ENCODE results near the gene RNF167. TPM values are rescaled to one million over a fixed set of nuclear protein-coding genes. Genes with fewer than 3 reads are reported as not detected.

The RNF167 gene
- total RNA-seq, 1 donor from 2014 or later = 108 TPM

DNA sequence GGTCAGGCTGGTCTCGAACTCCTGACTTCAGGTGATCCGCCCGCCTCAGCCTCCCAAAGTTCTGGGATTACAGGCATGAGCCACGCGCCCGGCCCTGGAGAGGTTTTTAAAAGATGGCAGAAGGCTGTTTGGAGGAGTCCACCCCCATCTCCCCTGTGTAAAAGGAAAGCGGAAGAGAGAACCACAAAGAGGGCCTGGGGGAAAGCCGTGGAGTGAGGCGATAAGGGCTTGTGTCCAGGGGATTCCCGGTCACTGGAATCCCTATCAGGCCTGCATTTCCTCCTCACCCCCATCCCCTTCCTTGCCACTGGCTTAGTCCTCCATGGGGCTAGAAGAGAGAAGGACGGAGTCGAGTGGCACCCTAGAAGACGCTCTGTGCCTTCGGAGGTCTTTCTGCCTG is 8.1 kb upstream of the RNF167 start, which contains the start of gene GP1BA:
Gene GP1BA (plus strand): TSS at position 315 of the 400 bp plus-strand sequence. CDS start 328 bp downstream, outside the sequence.
- H3K4me3 Mint-ChIP-seq = peak within 1 kb of the TSS; percentile 24
- CTCF ChIA-PET = no interaction called here
- DNase-seq = no peak
- TF ChIP-seq CTCF (IDR thresholded peaks at IDR 0.05) = no peak
- H3K27ac Mint-ChIP-seq = no peak within 1 kb of the TSS
- H3K27me3 Mint-ChIP-seq = peaks cover 15% of the 10 kb centered on the region
- intact Hi-C loops (cut with micrococcal nuclease) = loop anchor here (5.0 kb wide), 1 partner anchor 35 kb away; the partner anchor contains the start of gene SPAG7
- H3K4me1 Mint-ChIP-seq = peaks cover 33% of the 10 kb centered on the region
- H3K9me3 Mint-ChIP-seq = no peaks in the 10 kb centered on the region
- peak; percentile 49 for ATAC-seq (ENCODE audit: low read depth)
- H3K36me3 Mint-ChIP-seq (ENCODE audit: low read depth) = peaks cover 7% of the 10 kb centered on the region
- POLR2A ChIA-PET = interaction anchor here (0.6 to 1.7 kb wide), 7 partner anchors 12 to 104 kb away, joined by 3 to 9 read pairs (median 7); partner anchors contain the start of genes PFN1 and SPAG7

DNA sequence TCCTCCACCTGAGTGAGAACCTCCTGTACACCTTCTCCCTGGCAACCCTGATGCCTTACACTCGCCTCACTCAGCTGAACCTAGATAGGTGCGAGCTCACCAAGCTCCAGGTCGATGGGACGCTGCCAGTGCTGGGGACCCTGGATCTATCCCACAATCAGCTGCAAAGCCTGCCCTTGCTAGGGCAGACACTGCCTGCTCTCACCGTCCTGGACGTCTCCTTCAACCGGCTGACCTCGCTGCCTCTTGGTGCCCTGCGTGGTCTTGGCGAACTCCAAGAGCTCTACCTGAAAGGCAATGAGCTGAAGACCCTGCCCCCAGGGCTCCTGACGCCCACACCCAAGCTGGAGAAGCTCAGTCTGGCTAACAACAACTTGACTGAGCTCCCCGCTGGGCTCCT is 7.3 kb upstream of the RNF167 start:
- Mint-ChIP-seq H3K27me3 (peaks cover 15% of the 10 kb centered on the region), H3K27ac (no peak overlapping the region), H3K4me1 (peaks cover 35% of the 10 kb centered on the region), H3K4me3 (no peak overlapping the region), H3K36me3 (ENCODE audit: low read depth) (peaks cover 15% of the 10 kb centered on the region), H3K9me3 (no peaks in the 10 kb centered on the region)
- intact Hi-C loops (cut with micrococcal nuclease) = loop anchor here (5.0 kb wide), 1 partner anchor 35 kb away; the partner anchor contains the start of gene SPAG7
- CTCF ChIA-PET = no interaction called here
- POLR2A ChIA-PET = interaction anchor here (1.1 to 1.7 kb wide), 5 partner anchors 12 to 84 kb away, joined by 3 to 9 read pairs (median 5); partner anchors contain the start of genes C17orf107, PFN1 and SPAG7
- no peak for DNase-seq
- ATAC-seq (ENCODE audit: low read depth) = no peak
- TF ChIP-seq CTCF (IDR thresholded peaks at IDR 0.05) = no peak

DNA sequence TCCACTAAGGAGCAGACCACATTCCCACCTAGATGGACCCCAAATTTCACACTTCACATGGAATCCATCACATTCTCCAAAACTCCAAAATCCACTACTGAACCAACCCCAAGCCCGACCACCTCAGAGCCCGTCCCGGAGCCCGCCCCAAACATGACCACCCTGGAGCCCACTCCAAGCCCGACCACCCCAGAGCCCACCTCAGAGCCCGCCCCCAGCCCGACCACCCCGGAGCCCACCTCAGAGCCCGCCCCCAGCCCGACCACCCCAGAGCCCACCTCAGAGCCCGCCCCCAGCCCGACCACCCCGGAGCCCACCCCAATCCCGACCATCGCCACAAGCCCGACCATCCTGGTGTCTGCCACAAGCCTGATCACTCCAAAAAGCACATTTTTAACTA is 6.4 kb upstream of the RNF167 start:
- H3K27ac Mint-ChIP-seq = no peak overlapping the region

DNA sequence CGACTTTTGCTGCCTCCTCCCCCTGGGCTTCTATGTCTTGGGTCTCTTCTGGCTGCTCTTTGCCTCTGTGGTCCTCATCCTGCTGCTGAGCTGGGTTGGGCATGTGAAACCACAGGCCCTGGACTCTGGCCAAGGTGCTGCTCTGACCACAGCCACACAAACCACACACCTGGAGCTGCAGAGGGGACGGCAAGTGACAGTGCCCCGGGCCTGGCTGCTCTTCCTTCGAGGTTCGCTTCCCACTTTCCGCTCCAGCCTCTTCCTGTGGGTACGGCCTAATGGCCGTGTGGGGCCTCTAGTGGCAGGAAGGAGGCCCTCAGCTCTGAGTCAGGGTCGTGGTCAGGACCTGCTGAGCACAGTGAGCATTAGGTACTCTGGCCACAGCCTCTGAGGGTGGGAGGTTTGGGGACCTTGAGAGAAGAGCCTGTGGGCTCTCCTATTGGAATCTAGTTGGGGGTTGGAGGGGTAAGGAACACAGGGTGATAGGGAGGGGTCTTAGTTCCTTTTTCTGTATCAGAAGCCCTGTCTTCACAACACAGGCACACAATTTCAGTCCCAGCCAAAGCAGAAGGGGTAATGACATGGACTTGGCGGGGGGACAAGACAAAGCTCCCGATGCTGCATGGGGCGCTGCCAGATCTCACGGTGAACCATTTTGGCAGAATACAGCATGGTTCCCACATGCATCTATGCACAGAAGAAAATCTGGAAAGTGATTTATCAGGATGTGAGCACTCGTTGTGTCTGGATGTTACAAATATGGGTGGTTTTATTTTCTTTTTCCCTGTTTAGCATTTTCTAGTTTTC is 5.7 kb upstream of the RNF167 start:
- peaks cover 48% of the 10 kb centered on the region for H3K4me1 Mint-ChIP-seq
- peak; percentile 21 for ATAC-seq (ENCODE audit: low read depth)

More for the DNA sequence above, 6.4 kb upstream of the RNF167 start:
- ChIA-PET POLR2A (interaction anchor here (0.6 to 1.2 kb wide), 3 partner anchors 15 to 833 kb away, joined by 4 to 6 read pairs (median 4); partner anchors contain the start of gene PFN1), CTCF (no interaction called here)
- Mint-ChIP-seq H3K4me1 (peaks cover 41% of the 10 kb centered on the region), H3K4me3 (no peak overlapping the region), H3K27me3 (peaks cover 15% of the 10 kb centered on the region), H3K36me3 (ENCODE audit: low read depth) (peaks cover 22% of the 10 kb centered on the region), H3K9me3 (no peaks in the 10 kb centered on the region)
- DNase-seq (no peak), ATAC-seq (ENCODE audit: low read depth) (no peak)
- no peak for TF ChIP-seq CTCF (IDR thresholded peaks at IDR 0.05)
- intact Hi-C loops (cut with micrococcal nuclease) = loop anchor here (5.0 kb wide), 1 partner anchor 34 kb away; the partner anchor contains the start of gene SPAG7

More for the DNA sequence above, 5.7 kb upstream of the RNF167 start:
- intact Hi-C loops (cut with micrococcal nuclease) = loop anchor here (5.0 kb wide), 1 partner anchor 33 kb away; the partner anchor contains the start of gene SPAG7
- ChIA-PET CTCF (no interaction called here), POLR2A (interaction anchor here (0.6 to 1.2 kb wide), 3 partner anchors 14 to 834 kb away, joined by 4 to 6 read pairs (median 4); partner anchors contain the start of gene PFN1)
- DNase-seq = no peak
- Mint-ChIP-seq H3K27me3 (peaks cover 15% of the 10 kb centered on the region), H3K27ac (no peak overlapping the region), H3K9me3 (no peaks in the 10 kb centered on the region), H3K36me3 (ENCODE audit: low read depth) (peaks cover 28% of the 10 kb centered on the region), H3K4me3 (no peak overlapping the region)
- TF ChIP-seq CTCF (IDR thresholded peaks at IDR 0.05) = no peak
